Liver (tissue), 3 donors: Measurements from ENCODE around the gene ARHGAP8.

Experiments used
- ATF3 ChIP-seq: IDR thresholded peaks from 2 replicates; pipeline ENCODE4 v1.6.1; 2016; ENCODE audit warnings: antibody characterized with exemption
- CTCF ChIP-seq: fragments of 150-350 bp; IDR thresholded peaks from 2 replicates; pipeline ENCODE4 v1.5.1; 2017; ENCODE audit warnings: improper control_type of control experiment, low read depth, low read length; ENCODE audit not compliant: missing input control
- EGR1 ChIP-seq, 2 donors: IDR thresholded peaks; 2 replicates each; pipeline ENCODE4 v1.6.1; 2016 to 2018; ENCODE audit warnings: antibody characterized with exemption in 2 of 2, low read depth in 2 of 2
- FOXA1 ChIP-seq: IDR thresholded peaks from 2 replicates; pipeline ENCODE4 v1.6.1; 2016; ENCODE audit warnings: antibody characterized with exemption
- GABPA ChIP-seq, 2 donors: IDR thresholded peaks in 1 of 2; conservative IDR thresholded peaks in 1 of 2; 2 replicates each; pipeline ENCODE4 v1.6.1; 2016; ENCODE audit warnings: antibody characterized with exemption in 2 of 2, mild to moderate bottlenecking in 1 of 2, moderate library complexity in 1 of 2
- JUND ChIP-seq, 2 donors: IDR thresholded peaks; 2 replicates each; pipeline ENCODE4 v1.6.1; 2016; ENCODE audit warnings: antibody characterized with exemption in 2 of 2
- MAX ChIP-seq: IDR thresholded peaks from 2 replicates; pipeline ENCODE4 v1.6.1; 2016; ENCODE audit warnings: antibody characterized with exemption
- RAD21 ChIP-seq, 2 donors: IDR thresholded peaks; 2 replicates each; pipeline ENCODE4 v1.6.1; 2016; ENCODE audit warnings: antibody characterized with exemption in 2 of 2, mild to moderate bottlenecking in 2 of 2
- REST ChIP-seq: IDR thresholded peaks from 2 replicates; pipeline ENCODE4 v1.6.1; 2016; ENCODE audit warnings: antibody characterized with exemption, mild to moderate bottlenecking
- SP1 ChIP-seq: IDR thresholded peaks from 2 replicates; pipeline ENCODE4 v1.6.1; 2018; ENCODE audit warnings: antibody characterized with exemption, mild to moderate bottlenecking
- TAF1 ChIP-seq: conservative IDR thresholded peaks from 2 replicates; pipeline ENCODE4 v1.6.1; 2016; ENCODE audit warnings: antibody characterized with exemption, mild to moderate bottlenecking
- YY1 ChIP-seq: IDR thresholded peaks from 2 replicates; pipeline ENCODE4 v1.6.1; 2016; ENCODE audit warnings: antibody characterized with exemption, mild to moderate bottlenecking
- ZBTB33 ChIP-seq: IDR thresholded peaks from 2 replicates; pipeline ENCODE4 v1.6.1; 2016; ENCODE audit warnings: antibody characterized with exemption
- donor health status: healthy.
- donor health status: healthy.

- TF ChIP-seq CTCF (no peak), GABPA (IDR thresholded peaks at IDR 0.05 in 1 of 2, conservative IDR thresholded peaks at IDR 0.05 in 1 of 2) (no peak), FOXA1 (no peak), JUND (IDR thresholded peaks at IDR 0.05) (no peak), REST (no peak), ATF3 (no peak), SP1 (no peak), ZBTB33 (no peak), TAF1 (no peak), YY1 (no peak), MAX (no peak), EGR1 (IDR thresholded peaks at IDR 0.05; ENCODE audit: low read depth in 2 of 2) (no peak), RAD21 (IDR thresholded peaks at IDR 0.05) (no peak)
Observed at GRCh38 chr22:44860311-44860710, 107.9 kb downstream of the ARHGAP8 start.
